Panc1 (cell line): ENCODE results near the gene IRGQ.

Experiments
- POLR2AphosphoS5 ChIP-seq: IDR thresholded peaks from 2 replicates; pipeline ENCODE4 v1.6.1; 2012; ENCODE audit warnings: mild to moderate bottlenecking, low read depth, low read length, moderate library complexity
- TF ChIP-seq, protein P1 (sequence below): fragments of 450-650 bp; IDR thresholded peaks from 2 replicates; pipeline ENCODE4 v1.5.1; 2017; ENCODE audit warnings: mild to moderate bottlenecking

- TF ChIP-seq, protein P1, sequence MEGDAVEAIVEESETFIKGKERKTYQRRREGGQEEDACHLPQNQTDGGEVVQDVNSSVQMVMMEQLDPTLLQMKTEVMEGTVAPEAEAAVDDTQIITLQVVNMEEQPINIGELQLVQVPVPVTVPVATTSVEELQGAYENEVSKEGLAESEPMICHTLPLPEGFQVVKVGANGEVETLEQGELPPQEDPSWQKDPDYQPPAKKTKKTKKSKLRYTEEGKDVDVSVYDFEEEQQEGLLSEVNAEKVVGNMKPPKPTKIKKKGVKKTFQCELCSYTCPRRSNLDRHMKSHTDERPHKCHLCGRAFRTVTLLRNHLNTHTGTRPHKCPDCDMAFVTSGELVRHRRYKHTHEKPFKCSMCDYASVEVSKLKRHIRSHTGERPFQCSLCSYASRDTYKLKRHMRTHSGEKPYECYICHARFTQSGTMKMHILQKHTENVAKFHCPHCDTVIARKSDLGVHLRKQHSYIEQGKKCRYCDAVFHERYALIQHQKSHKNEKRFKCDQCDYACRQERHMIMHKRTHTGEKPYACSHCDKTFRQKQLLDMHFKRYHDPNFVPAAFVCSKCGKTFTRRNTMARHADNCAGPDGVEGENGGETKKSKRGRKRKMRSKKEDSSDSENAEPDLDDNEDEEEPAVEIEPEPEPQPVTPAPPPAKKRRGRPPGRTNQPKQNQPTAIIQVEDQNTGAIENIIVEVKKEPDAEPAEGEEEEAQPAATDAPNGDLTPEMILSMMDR, result no peak
- TF ChIP-seq POLR2AphosphoS5, result no peak
Measured at GRCh38 chr19:43545276-43545675, 50.7 kb downstream of the IRGQ start.
